HK-2 (cell line): Measurements from ENCODE around the gene CCDC92B.

Experiments used
- DNase-seq: peaks from one replicate; pipeline ENCODE4 v3.0.0-alpha.2; 2018; ENCODE audit not compliant: unreplicated experiment

Gene CCDC92B

DNA sequence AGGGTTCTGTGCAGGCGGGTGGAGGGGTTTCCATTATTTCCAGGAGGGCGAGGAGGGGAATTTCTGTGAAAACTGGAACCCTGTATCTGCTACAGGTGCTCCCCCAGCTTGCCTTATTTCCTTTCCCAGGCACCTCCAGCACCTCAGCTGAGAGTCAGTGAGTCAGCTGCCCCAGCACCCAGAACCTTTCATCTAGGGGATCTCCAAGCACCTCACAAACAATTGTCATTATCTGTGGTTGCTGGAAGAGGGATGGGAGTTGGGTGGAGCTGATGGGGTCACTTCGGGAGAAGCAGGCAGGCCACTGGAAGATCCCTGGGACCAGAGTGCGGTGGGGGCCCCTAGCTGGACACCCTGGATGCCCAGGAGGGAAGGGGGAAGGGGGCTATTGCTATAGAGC lies 27.8 kb downstream of the CCDC92B start:
- no peak for DNase-seq

- DNase-seq = no peak
Observed at GRCh38 chr17:2719861-2720260, 29.6 kb downstream of the CCDC92B start.

GRCh38 chr17:2718150-2718938 lies 31.1 kb downstream of the CCDC92B start:
- no peak for DNase-seq

DNA sequence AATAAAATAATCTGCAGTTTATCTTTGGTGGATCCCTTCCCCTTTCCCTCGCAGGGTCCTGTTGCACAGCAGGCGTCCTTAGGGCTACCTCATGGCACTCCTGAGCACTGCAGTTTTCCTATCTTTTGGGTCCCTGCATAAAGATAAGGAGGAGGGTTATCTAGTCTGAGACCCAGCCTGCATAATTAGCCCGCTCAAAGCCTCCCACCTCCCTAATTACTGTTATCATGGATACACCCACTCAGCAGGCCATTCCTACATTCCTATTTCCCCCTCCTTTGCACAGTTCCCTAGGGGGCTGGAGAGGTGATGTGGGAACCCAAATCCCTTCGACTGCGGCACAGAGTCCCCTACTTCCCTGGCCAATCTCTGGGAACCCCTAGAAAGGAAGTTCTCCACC lies 32.8 kb downstream of the CCDC92B start:
- no peak for DNase-seq

DNA sequence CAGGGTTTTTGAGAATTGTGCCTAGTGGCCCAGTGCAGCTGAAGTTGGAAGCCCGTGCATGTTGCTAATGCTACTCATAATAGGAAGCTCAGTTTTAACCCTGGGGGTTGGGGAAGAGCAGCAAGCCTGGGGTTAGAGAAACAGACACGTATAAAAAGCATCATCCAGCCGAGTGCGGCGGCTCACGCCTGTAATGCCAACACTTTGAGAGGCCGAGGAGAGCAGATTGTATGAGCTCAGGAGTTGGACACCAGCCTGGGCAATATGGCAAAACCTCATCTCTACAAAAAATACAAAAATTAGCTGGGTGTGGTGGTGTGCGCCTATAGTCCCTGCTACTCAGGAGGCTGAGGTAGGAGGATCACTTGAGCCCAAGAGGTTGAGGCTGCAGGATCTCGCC lies 35.6 kb downstream of the CCDC92B start:
- no peak for DNase-seq

DNA sequence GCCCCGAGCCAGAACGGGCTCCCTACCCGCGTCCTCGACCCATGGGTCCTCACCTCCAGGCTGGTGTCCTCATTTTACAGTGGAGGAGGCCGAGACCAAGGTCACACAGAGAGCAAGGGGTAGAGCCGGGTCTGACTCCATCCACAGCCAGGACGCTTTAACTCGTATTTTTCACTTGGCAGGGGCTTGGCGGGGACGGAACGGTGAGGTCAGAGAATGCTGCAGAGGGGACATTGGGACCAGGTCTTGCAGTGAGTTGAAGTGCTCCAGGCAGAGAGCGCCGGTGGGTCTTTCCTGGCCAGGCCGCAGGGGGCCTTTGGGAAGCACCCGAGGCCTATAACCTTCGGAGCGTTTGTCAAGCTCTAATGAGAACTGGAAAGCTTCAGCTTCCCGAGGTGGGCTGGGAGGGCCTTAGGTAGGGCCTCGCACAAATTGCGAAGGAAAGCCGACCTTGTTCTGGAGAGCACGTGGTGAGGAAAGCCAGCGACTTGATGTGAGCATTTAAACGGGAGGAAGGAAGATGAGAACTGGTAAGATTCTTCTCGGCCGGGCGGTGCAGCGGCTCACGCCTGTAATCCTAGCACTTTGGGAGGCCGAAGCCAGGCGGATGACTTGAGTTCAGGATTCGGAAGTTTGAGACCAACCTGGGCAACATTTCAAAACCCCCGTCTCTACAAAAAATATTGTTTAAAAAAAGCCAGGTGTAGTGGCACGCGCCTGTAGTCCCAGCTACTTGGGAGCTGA lies 37.0 kb downstream of the CCDC92B start:
- DNase-seq = no peak

DNA sequence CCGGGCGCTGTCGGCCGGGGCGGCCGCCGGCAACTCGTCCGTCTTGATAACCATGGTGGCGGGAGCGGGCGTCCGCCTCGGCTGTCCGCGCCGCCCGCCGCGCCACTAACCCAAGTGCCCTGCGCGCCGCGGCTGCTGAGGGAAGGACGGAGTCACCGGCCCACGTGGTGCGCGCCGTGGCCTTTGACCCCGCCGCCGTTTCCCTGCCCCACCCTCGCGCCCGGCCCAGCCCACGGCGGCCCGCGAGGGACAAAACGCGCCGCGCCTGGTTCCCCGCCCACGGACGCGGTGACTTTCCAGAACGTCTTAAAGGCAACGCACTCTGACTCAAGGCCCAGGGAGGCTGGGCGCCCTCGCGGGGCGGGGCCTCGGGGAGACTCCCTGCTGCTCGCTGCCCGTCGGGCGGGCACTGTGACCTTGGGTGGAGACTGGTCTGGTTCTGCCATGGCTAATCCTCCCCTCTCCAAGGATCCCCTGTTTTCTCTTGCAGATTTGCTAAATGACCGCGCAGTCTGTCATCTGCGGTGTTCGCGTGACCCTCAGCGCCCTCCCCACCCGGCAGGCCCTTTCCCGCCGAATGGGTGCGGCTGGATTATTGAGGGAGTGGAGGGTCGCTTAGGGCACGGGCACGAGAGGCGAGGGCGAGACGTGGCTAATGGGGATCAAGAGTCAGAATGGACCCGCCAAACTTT lies 37.7 kb downstream of the CCDC92B start, which contains the start of gene CLUH:
Gene CLUH (minus strand): TSS at position 157 of the 692 bp plus-strand sequence. CDS start 103 bp downstream, at position 54.
- peak; percentile 96 for DNase-seq

- no peak for DNase-seq
Observed at GRCh38 chr17:2710803-2711607, 38.4 kb downstream of the CCDC92B start.

DNA sequence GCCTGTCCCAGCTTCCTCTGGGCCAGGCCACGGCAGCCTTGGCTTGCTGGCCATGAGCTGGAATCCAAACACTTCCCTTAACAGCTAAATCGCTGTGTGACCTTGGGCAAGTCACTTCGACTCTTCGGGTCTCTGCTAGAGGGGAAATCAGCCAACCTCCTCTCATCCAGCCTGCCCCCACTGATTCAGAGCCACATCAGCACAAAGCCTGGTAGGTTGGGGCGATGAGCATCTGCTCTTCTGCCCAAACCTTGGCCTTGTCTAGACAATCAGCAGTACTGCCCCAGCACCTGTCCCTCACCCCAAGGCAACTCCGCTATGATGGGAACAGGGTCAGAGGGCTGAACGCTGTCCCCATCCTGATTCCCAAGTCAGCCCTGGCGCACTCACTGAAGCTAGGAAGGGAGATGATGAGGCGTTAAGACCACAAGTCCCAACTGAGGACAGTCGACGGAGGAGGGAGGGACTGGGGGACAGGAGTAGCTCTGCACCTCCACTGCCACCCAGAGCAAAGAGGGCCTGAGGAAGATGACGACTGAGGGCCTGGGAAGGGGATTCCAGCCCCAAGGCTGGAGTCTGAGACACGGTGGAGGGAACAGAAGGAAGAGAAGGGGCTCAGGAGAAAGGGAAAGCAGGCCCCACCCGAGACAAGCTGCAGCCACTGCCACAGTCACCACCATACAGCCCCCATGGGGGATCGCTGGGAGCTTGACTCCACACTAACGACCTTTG lies 39.2 kb downstream of the CCDC92B start:
- DNase-seq = no peak

- DNase-seq = no peak
Observed at GRCh38 chr17:2709183-2709661, 40.2 kb downstream of the CCDC92B start.

GRCh38 chr17:2708585-2709182 lies 40.8 kb downstream of the CCDC92B start:
- no peak for DNase-seq

GRCh38 chr17:2707721-2708584 lies 41.5 kb downstream of the CCDC92B start:
- peak; percentile 37 for DNase-seq

DNA sequence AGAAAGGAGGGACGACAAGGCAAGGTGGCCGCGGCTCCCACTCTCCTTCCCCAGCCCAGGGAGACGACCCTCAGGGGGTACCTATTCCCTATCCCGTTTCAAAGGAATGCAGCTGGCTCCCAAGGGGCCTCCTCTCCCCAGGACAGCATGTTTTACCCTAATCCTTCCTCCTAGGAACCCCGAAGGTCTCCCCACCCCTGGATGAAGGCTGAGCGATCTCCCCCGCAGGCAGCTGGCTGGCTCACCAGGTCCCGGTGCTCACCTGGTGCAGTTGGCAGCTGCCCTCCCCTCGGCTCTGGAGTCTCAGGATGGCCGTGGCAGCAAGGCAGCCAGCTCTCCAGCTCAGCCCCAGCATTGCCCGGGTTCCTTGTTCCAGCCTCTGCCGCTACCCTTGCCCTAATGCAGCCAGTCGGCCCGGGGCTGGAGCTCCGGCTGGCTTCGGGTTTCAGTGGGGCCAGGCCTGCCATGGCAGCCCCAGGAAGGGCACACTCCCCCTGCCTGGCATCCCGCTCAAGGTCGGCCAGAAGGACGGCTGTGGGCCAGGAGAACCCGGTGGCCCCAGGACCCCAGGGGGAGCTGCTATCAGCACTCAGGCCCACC lies 42.4 kb downstream of the CCDC92B start:
- no peak for DNase-seq

- DNase-seq = no peak
Observed at GRCh38 chr17:2705888-2706795, 43.3 kb downstream of the CCDC92B start.

DNA sequence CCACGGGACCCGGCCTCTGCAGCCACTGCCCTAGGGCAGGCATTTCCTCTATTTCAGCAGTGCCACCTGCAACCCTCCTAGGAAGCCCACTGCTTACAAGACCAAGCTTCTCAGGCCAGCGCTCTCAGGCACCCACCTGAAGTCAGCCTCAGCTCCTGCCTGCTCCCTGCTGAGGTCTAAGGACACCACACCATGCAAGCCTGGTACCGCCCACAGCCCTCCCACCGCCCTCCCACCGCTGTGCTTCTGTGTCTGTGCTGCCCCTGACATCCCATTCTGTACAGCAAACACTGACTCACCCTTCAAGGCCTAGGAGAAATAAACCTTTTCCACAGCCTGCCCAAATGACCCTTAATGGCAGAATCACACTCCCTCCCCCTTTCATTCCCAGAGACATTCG lies 44.2 kb downstream of the CCDC92B start:
- DNase-seq = no peak

DNA sequence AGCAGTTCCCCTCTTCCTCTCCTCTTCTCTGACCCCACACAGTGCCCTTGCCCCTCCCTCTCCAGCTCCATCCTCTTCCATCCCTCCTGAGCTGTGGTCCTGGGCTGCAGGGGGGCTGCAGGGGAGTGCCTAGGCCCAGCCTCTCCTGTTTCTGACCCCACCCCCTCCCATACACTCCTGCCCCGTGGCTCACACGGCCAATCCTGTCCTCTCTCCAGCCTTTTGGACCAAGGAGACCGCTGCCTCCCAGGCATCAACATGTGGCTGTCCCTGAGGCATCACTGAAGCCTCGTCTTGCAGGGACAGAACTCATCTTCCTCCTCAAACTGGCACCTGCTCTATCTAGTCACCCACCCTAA lies 44.6 kb downstream of the CCDC92B start:
- DNase-seq = no peak

- DNase-seq = no peak
Observed at GRCh38 chr17:2704031-2704889, 45.2 kb downstream of the CCDC92B start.
